Left lung (tissue), 10 donors: ENCODE data around the gene NDUFA13. TPM values are rescaled to one million over a fixed set of nuclear protein-coding genes. Genes with fewer than 3 reads are reported as not detected.

Source experiments
- ATAC-seq: fragments of 200-7000 bp; cut with Tn5 transposase; one replicate; pipeline ENCODE4 v1.9.1; 2020; ENCODE audit warnings: moderate library complexity
- DNase-seq, 4 donors: peaks; one replicate each; pipeline ENCODE4 v3.0.0-alpha.2; 2013 to 2020
- H3K27ac ChIP-seq, 2 donors: fragments of 200-600 bp; sonication (generic) in 1 of 2; one replicate each; pipeline versions ENCODE4 v1.5.0 to v1.8.0; 2020 to 2021
- H3K27me3 ChIP-seq, 2 donors: fragments of 200-600 bp; sonication (generic) in 1 of 2; one replicate each; pipeline versions ENCODE4 v1.5.0 to v1.8.0; 2020 to 2021
- H3K36me3 ChIP-seq, 2 donors: fragments of 200-600 bp; sonication (generic) in 1 of 2; one replicate each; pipeline versions ENCODE4 v1.5.0 to v1.8.0; 2020 to 2021
- H3K4me1 ChIP-seq, 2 donors: fragments of 200-600 bp; one replicate each; pipeline ENCODE4 v1.8.0; 2021
- H3K4me3 ChIP-seq, 2 donors: fragments of 200-600 bp; sonication (generic) in 1 of 2; one replicate each; pipeline versions ENCODE4 v1.5.0 to v1.8.0; 2020 to 2021; ENCODE audit warnings: mild to moderate bottlenecking in 1 of 2
- H3K9me3 ChIP-seq, 2 donors: fragments of 200-600 bp; sonication (generic) in 1 of 2; one replicate each; pipeline versions ENCODE4 v1.5.0 to v1.8.0; 2020 to 2021
- intact Hi-C, 2 donors: fragments of 100-400 bp; cut with DNase I; formaldehyde crosslinking; loops; one replicate each; pipeline versions ENCODE4 v1.11.2 to v1.14.2; 2022
- polyA plus RNA-seq, 6 donors: library from polyadenylated mRNA; unstranded; fragments of 120-200 nt; gene quantifications; one replicate each; pipeline ENCODE4 v1.2.1, GENCODE V29; 2013; ENCODE audit not compliant: insufficient read length in 6 of 6
- total RNA-seq, 2 donors: library from RNA; stranded (reverse); fragmentation: NEBNext Ultra II Directional; extraction: Animal tissue kit (Norgen Biotek cat#: 25700); gene quantifications; one replicate each; pipeline ENCODE4 v1.2.1, GENCODE V29; 2021
- TF ChIP-seq, protein P1 (sequence below), 2 donors: fragments of 200-600 bp; sonication (generic) in 1 of 2; IDR thresholded peaks; one replicate each; pipeline versions ENCODE4 v1.5.0 to v1.8.0; 2021; ENCODE audit warnings: antibody characterized with exemption in 2 of 2
- donor health status: DM: no; HTN: yes; CAD: no.
- donor health status: DM: no; HTN: no; CAD: no.

Gene NDUFA13
- total and polyA plus RNA-seq, 8 donors, result 169 to 303 (median 209) TPM

DNA sequence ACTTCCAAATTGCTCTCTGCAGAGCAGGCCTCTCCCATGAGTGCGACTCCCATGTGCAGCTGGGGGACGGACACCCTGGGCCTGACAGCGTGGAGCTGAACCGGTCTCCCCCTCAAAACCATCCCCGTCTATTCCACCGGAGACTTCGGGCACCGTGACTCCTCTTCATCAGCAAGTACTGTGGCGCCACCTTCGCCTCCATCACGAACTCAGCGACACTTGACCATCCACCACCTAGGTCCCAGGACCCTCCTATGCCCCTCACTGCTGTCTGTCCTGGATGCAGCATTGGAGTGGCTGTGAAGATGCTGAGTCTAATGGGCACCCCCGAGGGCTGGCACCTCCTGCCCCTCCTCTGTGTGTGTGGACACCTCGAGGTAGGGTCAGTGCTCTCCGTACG, 42.6 kb downstream of the NDUFA13 start:
- Histone ChIP-seq H3K27ac (no peak overlapping the region), H3K36me3 (no peaks in the 10 kb centered on the region), H3K4me3 (no peak overlapping the region), H3K27me3 (peaks cover 0 to 12% of the 10 kb centered on the region in 2 donors), H3K4me1 (no peaks in the 10 kb centered on the region), H3K9me3 (no peaks in the 10 kb centered on the region)
- no peak for DNase-seq
- ATAC-seq, result no peak
- intact Hi-C loops, result no loop called here
- TF ChIP-seq, protein P1, sequence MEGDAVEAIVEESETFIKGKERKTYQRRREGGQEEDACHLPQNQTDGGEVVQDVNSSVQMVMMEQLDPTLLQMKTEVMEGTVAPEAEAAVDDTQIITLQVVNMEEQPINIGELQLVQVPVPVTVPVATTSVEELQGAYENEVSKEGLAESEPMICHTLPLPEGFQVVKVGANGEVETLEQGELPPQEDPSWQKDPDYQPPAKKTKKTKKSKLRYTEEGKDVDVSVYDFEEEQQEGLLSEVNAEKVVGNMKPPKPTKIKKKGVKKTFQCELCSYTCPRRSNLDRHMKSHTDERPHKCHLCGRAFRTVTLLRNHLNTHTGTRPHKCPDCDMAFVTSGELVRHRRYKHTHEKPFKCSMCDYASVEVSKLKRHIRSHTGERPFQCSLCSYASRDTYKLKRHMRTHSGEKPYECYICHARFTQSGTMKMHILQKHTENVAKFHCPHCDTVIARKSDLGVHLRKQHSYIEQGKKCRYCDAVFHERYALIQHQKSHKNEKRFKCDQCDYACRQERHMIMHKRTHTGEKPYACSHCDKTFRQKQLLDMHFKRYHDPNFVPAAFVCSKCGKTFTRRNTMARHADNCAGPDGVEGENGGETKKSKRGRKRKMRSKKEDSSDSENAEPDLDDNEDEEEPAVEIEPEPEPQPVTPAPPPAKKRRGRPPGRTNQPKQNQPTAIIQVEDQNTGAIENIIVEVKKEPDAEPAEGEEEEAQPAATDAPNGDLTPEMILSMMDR (IDR thresholded peaks at IDR 0.05), result no peak

DNA sequence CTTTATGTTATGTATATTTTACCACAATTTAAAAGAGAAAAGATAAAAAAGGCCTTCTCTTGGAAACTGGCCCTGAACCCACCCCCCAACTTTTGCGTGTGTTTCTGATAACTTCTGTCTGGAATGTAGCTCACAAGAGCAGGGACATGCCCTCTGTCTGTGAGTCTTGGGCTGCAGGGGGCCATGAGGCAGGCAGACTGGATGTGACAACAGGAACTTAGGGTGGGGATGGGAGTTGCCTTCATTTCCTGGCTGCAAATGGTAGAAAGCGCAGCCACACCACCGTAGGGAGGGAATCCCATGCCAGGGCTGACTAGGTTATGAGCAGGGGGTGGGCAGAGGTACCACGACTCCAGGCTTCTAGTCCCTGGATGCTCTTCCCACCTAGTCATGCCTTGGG, 43.9 kb downstream of the NDUFA13 start:
- ATAC-seq (no peak), DNase-seq (no peak)
- Histone ChIP-seq H3K9me3 (no peaks in the 10 kb centered on the region), H3K27me3 (peaks cover 0 to under 1% of the 10 kb centered on the region in 2 donors), H3K4me3 (no peak overlapping the region), H3K4me1 (no peaks in the 10 kb centered on the region), H3K36me3 (no peaks in the 10 kb centered on the region), H3K27ac (no peak overlapping the region)
- intact Hi-C loops, result no loop called here
- TF ChIP-seq, protein P1 (IDR thresholded peaks at IDR 0.05), result no peak

DNA sequence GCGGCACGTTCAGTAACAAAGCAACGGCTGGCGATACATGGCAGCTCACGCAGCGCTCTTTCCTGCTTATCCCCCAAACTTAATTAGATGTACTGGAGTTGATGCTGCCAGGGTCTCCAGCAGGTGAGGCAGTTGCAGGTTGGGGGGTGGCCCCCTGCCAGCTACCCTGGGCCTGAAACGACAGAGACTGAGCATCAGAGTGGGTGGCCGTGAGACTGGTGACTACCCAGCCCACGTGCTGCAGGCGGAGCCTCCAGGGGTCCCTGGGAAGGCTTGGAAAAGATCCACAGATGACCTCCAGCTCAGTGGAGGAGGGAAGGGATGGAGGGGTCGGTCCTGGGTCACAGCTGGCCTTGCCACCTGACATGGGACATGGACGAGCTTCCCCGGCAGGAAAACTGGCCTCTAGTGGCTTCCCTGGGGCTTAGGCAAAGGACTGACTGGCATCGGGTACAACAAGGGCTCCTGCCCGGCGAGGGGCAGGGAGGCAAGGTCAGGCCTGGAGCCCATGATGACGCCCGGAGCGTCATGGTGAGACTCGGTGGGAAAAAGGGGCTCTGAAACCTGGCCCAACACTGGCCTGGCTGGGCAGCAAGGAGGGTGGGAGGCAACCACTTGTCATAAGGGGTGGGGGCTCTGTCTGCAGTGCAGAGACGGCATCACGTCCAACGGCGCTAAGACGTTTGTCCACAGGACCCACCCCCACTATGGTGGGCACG, 46.1 kb downstream of the NDUFA13 start:
- Histone ChIP-seq H3K27me3 (no peaks in the 10 kb centered on the region), H3K27ac (no peak overlapping the region), H3K9me3 (no peaks in the 10 kb centered on the region), H3K4me1 (no peaks in the 10 kb centered on the region), H3K36me3 (no peaks in the 10 kb centered on the region), H3K4me3 (no peak overlapping the region)
- intact Hi-C loops, result no loop called here
- DNase-seq, result no peak
- TF ChIP-seq, protein P1 (IDR thresholded peaks at IDR 0.05), result no peak
- ATAC-seq, result no peak

DNA sequence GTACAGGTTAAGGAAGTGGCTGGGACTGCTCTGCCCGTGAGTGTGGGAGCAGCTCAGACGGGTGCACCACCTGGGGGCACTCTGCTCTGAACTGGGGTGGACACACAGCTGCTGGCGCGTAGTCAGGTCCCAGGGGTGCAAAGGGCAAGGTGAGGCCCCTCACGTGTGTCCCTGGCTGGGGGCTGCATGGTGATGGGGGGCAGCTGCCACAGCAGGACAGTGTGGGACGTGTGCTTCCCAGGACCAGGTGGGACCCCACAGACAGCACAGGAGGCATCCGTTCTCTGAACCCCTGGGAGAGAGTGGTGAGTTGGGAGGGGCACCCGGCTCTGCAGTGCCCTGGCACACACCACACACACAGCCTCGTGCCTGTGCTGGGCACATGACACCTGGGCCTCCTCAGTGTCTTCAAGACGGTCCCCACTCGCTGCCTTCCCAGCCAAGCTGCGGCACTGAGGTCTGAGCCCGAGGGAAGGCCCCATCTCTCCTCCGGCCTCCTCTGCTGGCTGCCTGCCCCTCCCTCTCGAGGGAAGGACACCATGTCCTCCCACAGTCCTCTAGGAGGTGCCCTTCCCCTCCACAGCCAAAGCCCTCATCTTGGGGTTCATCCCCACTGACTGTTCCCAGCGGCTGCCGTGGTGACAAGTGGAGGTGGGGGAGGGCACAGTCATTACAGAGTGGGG, 46.8 kb downstream of the NDUFA13 start:
- TF ChIP-seq, protein P1 (IDR thresholded peaks at IDR 0.05), result no peak
- Histone ChIP-seq H3K4me3 (no peak overlapping the region), H3K27me3 (no peaks in the 10 kb centered on the region), H3K36me3 (no peaks in the 10 kb centered on the region), H3K4me1 (no peaks in the 10 kb centered on the region), H3K9me3 (no peaks in the 10 kb centered on the region), H3K27ac (no peak overlapping the region)
- ATAC-seq, result peak; percentile 13
- intact Hi-C loops, result no loop called here
- DNase-seq, result no peak

DNA sequence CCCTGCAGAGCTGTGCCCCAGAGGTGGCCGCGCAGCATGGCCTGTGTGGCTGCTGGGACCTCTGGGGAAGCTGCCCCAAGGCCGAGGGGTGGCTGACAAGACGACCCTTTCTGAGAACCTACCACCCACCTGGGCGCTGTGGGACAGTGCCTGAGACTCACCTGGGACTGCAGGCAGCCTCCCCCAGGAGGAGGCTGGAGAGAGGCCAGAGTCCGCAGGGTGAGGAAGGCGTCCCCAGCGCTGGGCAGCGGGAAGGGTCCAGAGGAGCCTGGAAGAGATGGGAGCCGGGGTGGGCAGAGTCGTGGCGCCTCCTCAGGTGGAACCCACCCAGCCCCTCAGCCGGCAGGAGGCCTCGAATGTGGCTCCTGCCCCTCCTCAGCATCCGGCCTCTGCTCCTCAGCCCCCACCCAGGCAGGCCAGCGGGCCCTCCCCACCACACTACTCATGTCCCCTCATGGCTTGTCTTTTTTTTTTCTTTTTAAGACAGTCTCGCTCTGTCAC, 47.4 kb downstream of the NDUFA13 start:
- H3K4me1 ChIP-seq, result no peaks in the 10 kb centered on the region
- H3K27ac ChIP-seq, result no peak overlapping the region
- intact Hi-C loops, result no loop called here
- TF ChIP-seq, protein P1 (IDR thresholded peaks at IDR 0.05), result no peak
- H3K4me3 ChIP-seq, result no peak overlapping the region
- H3K9me3 ChIP-seq, result no peaks in the 10 kb centered on the region
- DNase-seq (no peak), ATAC-seq (no peak)
- H3K36me3 ChIP-seq, result no peaks in the 10 kb centered on the region
- H3K27me3 ChIP-seq, result no peaks in the 10 kb centered on the region
